Caco-2 (cell line): ENCODE results near the gene CHAF1A. TPM values are rescaled to one million over a fixed set of nuclear protein-coding genes. Genes with fewer than 3 reads are reported as not detected.

Source experiments
- BruUV-seq: library from RNA; stranded (reverse); fragments of 400-500 nt; replicated peaks from 2 replicates; lab custom pipeline; 2021; lab: Mats Ljungman, UMichigan
- CTCF ChIA-PET: fragments of 300-600 bp; sonication (Branson Sonifier 250); formaldehyde crosslinking; loops from one replicate; lab custom pipeline; 2022; ENCODE audit warnings: antibody characterized with exemption; lab: Charles Lee
- POLR2A ChIA-PET: fragments of 300-600 bp; sonication (Branson Sonifier 250); formaldehyde crosslinking; loops from one replicate; lab custom pipeline; 2022; ENCODE audit warnings: antibody characterized with exemption; lab: Charles Lee
- DNase-seq, 2 experiments: peaks; one replicate each; pipeline versions ENCODE4 v3.0.0 to v3.0.0-alpha.2; 2020 to 2022
- H3K27me3 ChIP-seq: replicated peaks from 2 replicates; pipeline ENCODE4 v1.6.0; 2011; ENCODE audit warnings: low read length; ENCODE audit not compliant: control insufficient read depth, insufficient read depth
- H3K36me3 ChIP-seq: 2 replicates; pipeline ENCODE4 v1.5.1; 2011; ENCODE audit warnings: low read length; ENCODE audit not compliant: control insufficient read depth, insufficient read depth
- H3K4me1 ChIP-seq: fragments of 250-450 bp; sonication (Bioruptor Pico); 2 replicates; pipeline ENCODE4 v1.5.1; 2020; ENCODE audit warnings: mild to moderate bottlenecking
- H3K4me3 ChIP-seq: 2 replicates; pipeline ENCODE4 v1.5.1; 2011; ENCODE audit warnings: low read depth, mild to moderate bottlenecking, control low read depth, low read length
- H3K9me3 ChIP-seq: fragments of 250-450 bp; sonication (Bioruptor Pico); 2 replicates; pipeline ENCODE4 v1.5.1; 2020; ENCODE audit warnings: mild to moderate bottlenecking, moderate library complexity
- H3K27ac Mint-ChIP-seq: one replicate; pipeline ENCODE4 v1.8.0; 2022; ENCODE audit warnings: mixed read lengths; ENCODE audit not compliant: unreplicated experiment
- H3K27me3 Mint-ChIP-seq: one replicate; pipeline ENCODE4 v1.8.0; 2022; ENCODE audit warnings: mixed read lengths; ENCODE audit not compliant: insufficient read depth, unreplicated experiment
- H3K36me3 Mint-ChIP-seq: one replicate; pipeline ENCODE4 v1.8.0; 2022; ENCODE audit warnings: mild to moderate bottlenecking, mixed read lengths; ENCODE audit not compliant: insufficient read depth, unreplicated experiment
- H3K4me1 Mint-ChIP-seq: one replicate; pipeline ENCODE4 v1.8.0; 2022; ENCODE audit warnings: low read depth, mixed read lengths; ENCODE audit not compliant: unreplicated experiment
- H3K4me3 Mint-ChIP-seq: one replicate; pipeline ENCODE4 v1.8.0; 2022; ENCODE audit warnings: mild to moderate bottlenecking, moderate library complexity, mixed read lengths; ENCODE audit not compliant: unreplicated experiment
- H3K9me3 Mint-ChIP-seq: one replicate; pipeline ENCODE4 v1.8.0; 2022; ENCODE audit warnings: mixed read lengths; ENCODE audit not compliant: unreplicated experiment
- CTCF ChIP-seq, 2 experiments: fragments of 200-600 bp in 1 of 2; IDR thresholded peaks; 1 replicate in 1 of 2; 2 replicates in 1 of 2; pipeline versions ENCODE4 v1.5.1 to v1.8.0; 2011 to 2022; ENCODE audit warnings: antibody characterized with exemption in 1 of 2, control low read depth in 1 of 2, inconsistent platforms in 1 of 2, low read depth in 1 of 2, low read length in 1 of 2, mild to moderate bottlenecking in 1 of 2, moderate library complexity in 1 of 2; ENCODE audit not compliant: insufficient read depth in 1 of 2, severe bottlenecking in 1 of 2, unreplicated experiment in 1 of 2
- intact Hi-C: fragments of 100-400 bp; cut with micrococcal nuclease; formaldehyde crosslinking; loops from one replicate; pipeline ENCODE4 v1.10.0; 2022; ENCODE audit not compliant: unreplicated experiment
- total RNA-seq: library from RNA; stranded (reverse); gene quantifications from 2 replicates; pipeline ENCODE4 v1.2.3, GENCODE V29; 2022

The CHAF1A gene
- total RNA-seq, 1 experiment from 2014 or later: 63.1 TPM

- POLR2A ChIA-PET: interaction anchor here (0.6 kb wide), 1 partner anchor 13 kb away, joined by 3 read pairs; no protein-coding TSS in a partner anchor
- Mint-ChIP-seq H3K9me3 (no peaks in the 10 kb centered on the region), H3K36me3 (peaks cover 55% of the 10 kb centered on the region), H3K4me1 (peaks cover 20% of the 10 kb centered on the region), H3K4me3 (no peak overlapping the region), H3K27ac (peak overlapping the region; percentile 72), H3K27me3 (no peaks in the 10 kb centered on the region)
- TF ChIP-seq CTCF (IDR thresholded peaks at IDR 0.05; ENCODE audit: insufficient read depth in 1 of 2, low read depth in 1 of 2, low read length in 1 of 2, severe bottlenecking in 1 of 2, unreplicated experiment in 1 of 2): no peak
- Histone ChIP-seq H3K27me3 (no peaks in the 10 kb centered on the region), H3K9me3 (no peaks in the 10 kb centered on the region), H3K4me3 (no peak overlapping the region), H3K4me1 (peaks cover 41% of the 10 kb centered on the region), H3K36me3 (peaks cover 3% of the 10 kb centered on the region)
- CTCF ChIA-PET: interaction anchor here (0.6 to 1.5 kb wide), 6 partner anchors 11 to 122 kb away, joined by 3 to 6 read pairs (median 3); no protein-coding TSS in a partner anchor
- DNase-seq: peak in 1 of 2 experiments; percentile 23
- intact Hi-C loops: no loop called here
- BruUV-seq: no TSS peak
These were observed 13.9 kb upstream of the CHAF1A start for GRCh38 chr19:4388337-4389063.

- no peaks in the 10 kb centered on the region for H3K27me3 ChIP-seq
- H3K4me1 ChIP-seq: peaks cover 41% of the 10 kb centered on the region
- Mint-ChIP-seq H3K36me3 (peaks cover 55% of the 10 kb centered on the region), H3K9me3 (no peaks in the 10 kb centered on the region), H3K27me3 (no peaks in the 10 kb centered on the region), H3K27ac (peak overlapping the region; percentile 72), H3K4me1 (peaks cover 23% of the 10 kb centered on the region), H3K4me3 (peak overlapping the region; percentile 22)
- no peak overlapping the region for H3K4me3 ChIP-seq
- ChIA-PET POLR2A (interaction anchor here (0.6 kb wide), 1 partner anchor 13 kb away, joined by 3 read pairs; no protein-coding TSS in a partner anchor), CTCF (interaction anchor here (0.7 to 1.0 kb wide), 4 partner anchors 14 to 122 kb away, joined by 3 read pairs; no protein-coding TSS in a partner anchor)
- no peaks in the 10 kb centered on the region for H3K9me3 ChIP-seq
- no peak for TF ChIP-seq CTCF (IDR thresholded peaks at IDR 0.05; ENCODE audit: insufficient read depth in 1 of 2, low read depth in 1 of 2, low read length in 1 of 2, severe bottlenecking in 1 of 2, unreplicated experiment in 1 of 2)
- DNase-seq: no peak
- intact Hi-C loops: no loop called here
- H3K36me3 ChIP-seq: peaks cover 3% of the 10 kb centered on the region
- no TSS peak for BruUV-seq
These were observed 13.4 kb upstream of the CHAF1A start for GRCh38 chr19:4389064-4389375.

GRCh38 chr19:4389511-4390016 is 12.9 kb upstream of the CHAF1A start:
- Histone ChIP-seq H3K36me3 (peaks cover 3% of the 10 kb centered on the region), H3K4me1 (peaks cover 41% of the 10 kb centered on the region), H3K27me3 (no peaks in the 10 kb centered on the region), H3K4me3 (no peak overlapping the region), H3K9me3 (no peaks in the 10 kb centered on the region)
- H3K27ac Mint-ChIP-seq: no peak overlapping the region
- POLR2A ChIA-PET: no interaction called here
- TSS peak; percentile 11 for BruUV-seq
- H3K4me1 Mint-ChIP-seq: peaks cover 28% of the 10 kb centered on the region
- intact Hi-C loops: no loop called here
- H3K4me3 Mint-ChIP-seq: peak overlapping the region; percentile 22
- CTCF ChIA-PET: interaction anchor here (2.2 kb wide), 1 partner anchor 14 kb away, joined by 21 read pairs; no protein-coding TSS in a partner anchor
- TF ChIP-seq CTCF (IDR thresholded peaks at IDR 0.05; ENCODE audit: insufficient read depth in 1 of 2, low read depth in 1 of 2, low read length in 1 of 2, severe bottlenecking in 1 of 2, unreplicated experiment in 1 of 2): no peak
- H3K27me3 Mint-ChIP-seq: no peaks in the 10 kb centered on the region
- peaks cover 57% of the 10 kb centered on the region for H3K36me3 Mint-ChIP-seq
- DNase-seq: no peak
- H3K9me3 Mint-ChIP-seq: no peaks in the 10 kb centered on the region
